ENCODE results near the gene HDAC4.

DNA sequence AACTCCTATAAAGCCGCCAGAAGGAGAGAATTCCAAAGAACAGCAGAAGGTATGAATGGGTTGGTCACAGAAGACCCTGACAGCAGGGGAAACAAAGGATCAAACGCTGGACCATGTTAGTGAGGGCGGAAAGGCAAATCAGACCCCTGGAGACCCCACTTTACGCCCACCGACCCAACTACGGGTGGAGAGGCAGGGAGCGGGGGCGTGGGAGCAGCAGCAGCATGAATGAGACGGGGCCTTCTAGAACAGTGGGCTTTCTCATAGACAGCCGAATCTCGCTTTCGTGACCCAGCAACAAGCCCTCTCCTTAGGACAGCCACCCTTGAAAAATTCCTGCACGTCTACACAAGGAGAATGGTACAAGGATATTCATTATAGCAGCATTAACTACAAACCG is 191.0 kb downstream of the HDAC4 start:
- TF ChIP-seq CTCF (conservative IDR thresholded peaks at IDR 0.05) = no peak
- no peak for TF ChIP-seq EZH2 (IDR thresholded peaks at IDR 0.05; ENCODE audit: low read depth)
